ENCODE data around the gene OPTC. TPM values are rescaled to one million over a fixed set of nuclear protein-coding genes. Genes with fewer than 3 reads are reported as not detected.

The OPTC gene
- total and polyA plus RNA-seq, 2 of the 13 experiments (the other 11 are each of a cell fraction or from before 2014, with no cell fraction given), result not detected

DNA sequence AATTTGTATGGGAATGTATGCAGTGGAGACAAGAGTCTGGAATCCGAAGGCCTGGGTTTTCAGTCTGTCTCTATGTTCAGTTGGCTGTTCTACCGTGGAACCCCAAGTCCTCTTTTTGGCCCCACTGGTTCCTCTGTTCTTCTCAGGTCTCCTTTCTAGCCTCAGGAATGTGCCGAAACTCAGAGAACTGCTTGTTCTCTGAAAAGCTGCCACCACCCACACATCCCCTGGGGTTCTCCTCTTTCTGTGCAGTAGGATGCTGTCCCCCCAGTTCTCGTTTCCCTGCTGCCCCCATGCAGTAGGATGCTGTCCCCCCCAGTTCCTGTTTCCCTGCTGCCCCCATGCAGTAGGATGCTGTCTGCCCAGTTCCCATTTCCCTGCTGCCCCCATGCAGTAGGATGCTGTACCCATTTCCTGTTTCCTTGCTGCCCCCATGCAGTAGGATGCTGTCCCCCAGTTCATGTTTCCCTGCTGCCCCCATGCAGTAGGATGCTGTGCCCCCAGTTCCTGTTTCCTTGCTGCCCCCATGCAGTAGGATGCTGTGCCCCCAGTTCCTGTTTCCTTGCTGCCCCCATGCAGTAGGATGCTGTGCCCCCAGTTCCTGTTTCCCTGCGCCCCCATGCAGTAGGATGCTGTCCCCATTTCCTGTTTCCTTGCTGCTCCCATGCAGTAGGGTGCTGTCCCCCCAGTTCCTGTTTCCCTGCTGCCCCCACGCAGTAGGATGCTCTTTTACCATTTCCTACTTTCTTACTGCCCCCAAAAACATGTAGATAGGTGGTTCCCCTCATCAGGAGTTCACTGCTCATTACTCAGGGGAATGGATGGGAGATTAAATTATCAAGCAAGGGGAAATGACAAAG, 35.3 kb downstream of the OPTC start:
- DNase-seq (ENCODE audit: low spot score) (no peak), ATAC-seq (no peak), FAIRE-seq (no peak)
- Histone ChIP-seq H3K9me3 (ENCODE audit: low read length) (no peaks in the 10 kb centered on the region), H3K9ac (ENCODE audit: insufficient read depth, low read depth, low read length) (no peak overlapping the region), H4K20me1 (ENCODE audit: insufficient read depth, low read length) (no peaks in the 10 kb centered on the region), H3K4me1 (ENCODE audit: insufficient read depth, low read length) (no peaks in the 10 kb centered on the region), H3K27ac (ENCODE audit: extremely low read length, insufficient read depth, low read length) (no peak overlapping the region), H3K27me3 (ENCODE audit: control insufficient read depth in 1 of 2, insufficient read depth in 2 of 2, low read length in 2 of 2) (no peaks in the 10 kb centered on the region), H3K36me3 (replicated peaks in 1 of 2; ENCODE audit: control insufficient read depth in 1 of 2, insufficient read depth in 2 of 2, low read length in 2 of 2) (no peaks in the 10 kb centered on the region), H3K4me3 (replicated peaks in 1 of 3; ENCODE audit: insufficient read depth in 1 of 3, low read depth in 2 of 3, low read length in 3 of 3) (no peak overlapping the region), H2AFZ (ENCODE audit: low read length) (no peak overlapping the region), H3K79me2 (ENCODE audit: insufficient read depth, low read length) (no peaks in the 10 kb centered on the region), H3K4me2 (ENCODE audit: low read depth, low read length) (no peak overlapping the region)
- intact Hi-C loops (cut with micrococcal nuclease; ENCODE audit: unreplicated experiment) (no loop called here), in situ Hi-C loops (cut with HindIII; ENCODE audit: extremely low pct_ligation_motif_present, low pct_unique_long_range_greater_than_20kb) (no loop called here)
- WGBS (ENCODE audit: low lambda C conversion rate), result 23% methylated on average over 6 of the region's 6 CpGs
- BruUV-seq (replicated peaks), result no TSS peak
- no peak for TF ChIP-seq HCFC1 (IDR thresholded peaks at IDR 0.05; ENCODE audit: low read depth, low read length)
- no peak for TF ChIP-seq FIP1L1 (IDR thresholded peaks at IDR 0.05; ENCODE audit: borderline replicate concordance, insufficient read depth, low read depth, low read length)
- TF ChIP-seq ZKSCAN5 (CRISPR knock-in tag; IDR thresholded peaks at IDR 0.05), result no peak
- TF ChIP-seq ZSCAN20 (CRISPR knock-in tag; IDR thresholded peaks at IDR 0.05; ENCODE audit: borderline replicate concordance), result no peak
- ChIA-PET POLR2A (no interaction called here), CTCF (ENCODE audit: low intra/inter-chr PET ratio, low total read pairs) (no interaction called here)

- ChIA-PET POLR2A (no interaction called here), CTCF (ENCODE audit: low intra/inter-chr PET ratio, low total read pairs) (no interaction called here)
- no peaks in the 10 kb centered on the region for H3K36me3 ChIP-seq (replicated peaks in 1 of 2; ENCODE audit: control insufficient read depth in 1 of 2, insufficient read depth in 2 of 2, low read length in 2 of 2)
- no peak overlapping the region for H3K4me2 ChIP-seq (ENCODE audit: low read depth, low read length)
- H3K4me1 ChIP-seq (ENCODE audit: insufficient read depth, low read length), result no peaks in the 10 kb centered on the region
- DNase-seq (ENCODE audit: low spot score) (no peak), FAIRE-seq (no peak), ATAC-seq (no peak)
- H2AFZ ChIP-seq (ENCODE audit: low read length), result no peak overlapping the region
- H3K4me3 ChIP-seq (replicated peaks in 1 of 3; ENCODE audit: insufficient read depth in 1 of 3, low read depth in 2 of 3, low read length in 3 of 3), result no peak overlapping the region
- no peaks in the 10 kb centered on the region for H4K20me1 ChIP-seq (ENCODE audit: insufficient read depth, low read length)
- no peak overlapping the region for H3K27ac ChIP-seq (ENCODE audit: extremely low read length, insufficient read depth, low read length)
- TF ChIP-seq, protein P1, sequence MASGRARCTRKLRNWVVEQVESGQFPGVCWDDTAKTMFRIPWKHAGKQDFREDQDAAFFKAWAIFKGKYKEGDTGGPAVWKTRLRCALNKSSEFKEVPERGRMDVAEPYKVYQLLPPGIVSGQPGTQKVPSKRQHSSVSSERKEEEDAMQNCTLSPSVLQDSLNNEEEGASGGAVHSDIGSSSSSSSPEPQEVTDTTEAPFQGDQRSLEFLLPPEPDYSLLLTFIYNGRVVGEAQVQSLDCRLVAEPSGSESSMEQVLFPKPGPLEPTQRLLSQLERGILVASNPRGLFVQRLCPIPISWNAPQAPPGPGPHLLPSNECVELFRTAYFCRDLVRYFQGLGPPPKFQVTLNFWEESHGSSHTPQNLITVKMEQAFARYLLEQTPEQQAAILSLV (CRISPR knock-in tag; IDR thresholded peaks at IDR 0.05; ENCODE audit: borderline replicate concordance), result no peak
- no peak for TF ChIP-seq ZSCAN25 (CRISPR knock-in tag; IDR thresholded peaks at IDR 0.05)
- no peak for TF ChIP-seq SMARCE1 (IDR thresholded peaks at IDR 0.05; ENCODE audit: borderline replicate concordance)
- TF ChIP-seq ZNF12 (CRISPR knock-in tag; IDR thresholded peaks at IDR 0.05), result no peak
- TF ChIP-seq PPARG (CRISPR knock-in tag; conservative IDR thresholded peaks at IDR 0.05), result no peak
- TF ChIP-seq KLF15 (CRISPR knock-in tag; IDR thresholded peaks at IDR 0.05; ENCODE audit: borderline replicate concordance), result no peak
- in situ Hi-C loops (cut with HindIII; ENCODE audit: extremely low pct_ligation_motif_present, low pct_unique_long_range_greater_than_20kb), result no loop called here
- no peaks in the 10 kb centered on the region for H3K27me3 ChIP-seq (ENCODE audit: control insufficient read depth in 1 of 2, insufficient read depth in 2 of 2, low read length in 2 of 2)
- no peak overlapping the region for H3K9ac ChIP-seq (ENCODE audit: insufficient read depth, low read depth, low read length)
- H3K79me2 ChIP-seq (ENCODE audit: insufficient read depth, low read length), result no peaks in the 10 kb centered on the region
- WGBS (ENCODE audit: low lambda C conversion rate), result 46% methylated on average over 3 of the region's 3 CpGs
- intact Hi-C loops (cut with micrococcal nuclease; ENCODE audit: unreplicated experiment), result no loop called here
- no TSS peak for BruUV-seq (replicated peaks)
- H3K9me3 ChIP-seq (ENCODE audit: low read length), result no peaks in the 10 kb centered on the region
Observed at GRCh38 chr1:203531063-203531462, 37.1 kb downstream of the OPTC start.

Measured in HepG2 (cell line).